Kidney (tissue), 14 donors: ENCODE results near the gene PPP2R1B. TPM values are rescaled to one million over a fixed set of nuclear protein-coding genes. Genes with fewer than 3 reads are reported as not detected.

Experiments used
- DNase-seq, 5 donors: peaks; one replicate each; pipeline ENCODE4 v3.0.0-alpha.2; 2013 to 2020
- FAIRE-seq: peaks from 2 replicates; lab custom pipeline; 2012; peaks lifted over from hg19 to GRCh38; lab: Jason Lieb, UNC
- H3K27ac ChIP-seq, 2 donors: one replicate each; pipeline ENCODE4 v1.7.0; 2013; ENCODE audit warnings: low read depth in 2 of 2, low read length in 2 of 2, inconsistent platforms in 1 of 2
- H3K27me3 ChIP-seq: one replicate; pipeline ENCODE4 v1.7.1; 2013; ENCODE audit warnings: low read length, inconsistent platforms; ENCODE audit not compliant: control insufficient read depth, insufficient read depth
- H3K36me3 ChIP-seq, 3 donors: one replicate each; pipeline versions ENCODE4 v1.7.0 to v1.7.1; 2013; ENCODE audit warnings: low read length in 3 of 3, control low read depth in 1 of 3, inconsistent platforms in 1 of 3; ENCODE audit not compliant: insufficient read depth in 3 of 3, control insufficient read depth in 2 of 3
- H3K4me1 ChIP-seq, 3 donors: one replicate each; pipeline versions ENCODE4 v1.7.0 to v1.7.1; 2013; ENCODE audit warnings: low read length in 3 of 3, inconsistent platforms in 1 of 3, low read depth in 1 of 3; ENCODE audit not compliant: control insufficient read depth in 2 of 3, insufficient read depth in 2 of 3
- H3K4me3 ChIP-seq, 3 donors: one replicate each; pipeline versions ENCODE4 v1.7.0 to v1.8.1; 2013; ENCODE audit warnings: low read length in 3 of 3, control low read depth in 1 of 3, inconsistent platforms in 1 of 3
- H3K9ac ChIP-seq, 3 donors: one replicate each; pipeline versions ENCODE4 v1.7.0 to v1.7.1; 2013; ENCODE audit warnings: low read length in 3 of 3, control low read depth in 1 of 3, inconsistent platforms in 1 of 3
- H3K9me3 ChIP-seq, 3 donors: one replicate each; pipeline versions ENCODE4 v1.7.0 to v1.7.1; 2013; ENCODE audit warnings: low read length in 3 of 3, control low read depth in 1 of 3, inconsistent platforms in 1 of 3; ENCODE audit not compliant: control insufficient read depth in 2 of 3, insufficient read depth in 1 of 3
- intact Hi-C: fragments of 100-400 bp; cut with DNase I; formaldehyde crosslinking; loops from one replicate; pipeline ENCODE4 v1.11.1; 2022
- polyA plus RNA-seq: library from polyadenylated mRNA; stranded (reverse); fragments of 350-450 nt; fragmentation: Illumina TruSeq; extraction: RNeasy Lipid Tissue Mini Kit (QIAGEN cat#74804); gene quantifications from one replicate; pipeline ENCODE4 v1.2.3, GENCODE V29; 2014; ENCODE audit warnings: low read depth, low replicate concordance; ENCODE audit not compliant: insufficient read depth
- total RNA-seq: library from RNA; stranded (reverse); fragmentation: NEBNext Ultra II Directional; extraction: Animal tissue kit (Norgen Biotek cat#: 25700); gene quantifications from one replicate; pipeline ENCODE4 v1.2.1, GENCODE V29; 2021
- TF ChIP-seq, protein P1 (sequence below): IDR thresholded peaks from 3 replicates; pipeline ENCODE4 v1.5.1; 2012; ENCODE audit warnings: mild to moderate bottlenecking, moderate library complexity, borderline replicate concordance; ENCODE audit not compliant: insufficient read depth; ENCODE audit errors: extremely low read depth
- donor health status: control.
- donor health status: control.
- donor health status: control.
- donor health status: control.
- donor health status: control.
- donor health status: DM: yes; HTN: yes; CAD: no.
- donor health status: Normal renal cell carcinoma (clear cell type).

Gene PPP2R1B
- total and polyA plus RNA-seq, 2 donors from 2014 or later, result 11.7 to 35.5 TPM

- Histone ChIP-seq H3K4me1 (peaks cover 12 to 58% (median 51%) of the 10 kb centered on the region in 3 donors), H3K27me3 (no peaks in the 10 kb centered on the region), H3K4me3 (no peak overlapping the region), H3K27ac (peak overlapping the region; percentile 97 to 98), H3K9me3 (no peaks in the 10 kb centered on the region), H3K36me3 (peaks cover under 1 to 14% (median 11%) of the 10 kb centered on the region in 3 donors), H3K9ac (peak overlapping the region in 2 of 3 donors; percentile 20 to 85)
- DNase-seq (no peak), FAIRE-seq (no peak)
- TF ChIP-seq, protein P1, sequence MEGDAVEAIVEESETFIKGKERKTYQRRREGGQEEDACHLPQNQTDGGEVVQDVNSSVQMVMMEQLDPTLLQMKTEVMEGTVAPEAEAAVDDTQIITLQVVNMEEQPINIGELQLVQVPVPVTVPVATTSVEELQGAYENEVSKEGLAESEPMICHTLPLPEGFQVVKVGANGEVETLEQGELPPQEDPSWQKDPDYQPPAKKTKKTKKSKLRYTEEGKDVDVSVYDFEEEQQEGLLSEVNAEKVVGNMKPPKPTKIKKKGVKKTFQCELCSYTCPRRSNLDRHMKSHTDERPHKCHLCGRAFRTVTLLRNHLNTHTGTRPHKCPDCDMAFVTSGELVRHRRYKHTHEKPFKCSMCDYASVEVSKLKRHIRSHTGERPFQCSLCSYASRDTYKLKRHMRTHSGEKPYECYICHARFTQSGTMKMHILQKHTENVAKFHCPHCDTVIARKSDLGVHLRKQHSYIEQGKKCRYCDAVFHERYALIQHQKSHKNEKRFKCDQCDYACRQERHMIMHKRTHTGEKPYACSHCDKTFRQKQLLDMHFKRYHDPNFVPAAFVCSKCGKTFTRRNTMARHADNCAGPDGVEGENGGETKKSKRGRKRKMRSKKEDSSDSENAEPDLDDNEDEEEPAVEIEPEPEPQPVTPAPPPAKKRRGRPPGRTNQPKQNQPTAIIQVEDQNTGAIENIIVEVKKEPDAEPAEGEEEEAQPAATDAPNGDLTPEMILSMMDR, result no peak
- intact Hi-C loops, result no loop called here
Measured at GRCh38 chr11:111736621-111737443, 29.4 kb downstream of the PPP2R1B start.

DNA sequence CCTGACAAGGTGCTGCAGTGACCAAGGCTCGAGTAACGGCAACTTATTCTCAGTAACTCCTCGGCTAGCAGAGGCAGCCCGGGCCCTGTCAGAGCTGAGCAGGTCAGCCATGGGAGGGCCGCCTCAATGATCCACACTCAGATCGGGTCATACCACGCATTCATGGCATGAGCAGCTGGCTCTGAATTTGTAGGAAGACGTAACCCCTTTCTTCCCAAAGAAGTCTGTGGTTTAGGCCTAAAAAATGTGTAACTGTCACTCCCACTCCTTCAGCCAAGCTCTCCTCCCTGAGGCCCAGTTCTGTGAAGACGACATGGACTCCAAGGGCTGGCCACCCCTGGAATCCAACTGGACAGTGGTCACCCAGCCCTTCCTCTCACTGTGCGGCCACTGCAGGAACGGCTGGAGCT is 30.0 kb downstream of the PPP2R1B start:
- intact Hi-C loops, result no loop called here
- peaks cover 0 to 8% (median 5%) of the 10 kb centered on the region in 3 donors for H3K36me3 ChIP-seq
- peak overlapping the region; percentile 97 to 98 for H3K27ac ChIP-seq
- H3K9me3 ChIP-seq, result no peaks in the 10 kb centered on the region
- TF ChIP-seq, protein P1, result no peak
- DNase-seq (peak in 3 of 5 donors; percentile 49 to 70 (median 63)), FAIRE-seq (no peak)
- peak overlapping the region in 2 of 3 donors; percentile 43 to 85 for H3K9ac ChIP-seq
- peaks cover 12 to 65% (median 55%) of the 10 kb centered on the region in 3 donors for H3K4me1 ChIP-seq
- H3K4me3 ChIP-seq, result peak overlapping the region in 2 of 3 donors; percentile 9 to 12
- no peaks in the 10 kb centered on the region for H3K27me3 ChIP-seq

GRCh38 chr11:111735262-111736116 is 30.7 kb downstream of the PPP2R1B start:
- Histone ChIP-seq H3K4me3 (peak overlapping the region; percentile 34 to 58 (median 51)), H3K4me1 (peaks cover 12 to 68% (median 61%) of the 10 kb centered on the region in 3 donors), H3K27ac (peak overlapping the region; percentile 97 to 98), H3K36me3 (peaks cover 0 to under 1% (median 0%) of the 10 kb centered on the region in 3 donors), H3K9me3 (no peaks in the 10 kb centered on the region), H3K9ac (peak overlapping the region in 2 of 3 donors; percentile 50 to 85), H3K27me3 (no peaks in the 10 kb centered on the region)
- intact Hi-C loops, result no loop called here
- DNase-seq, result peak; percentile 84 to 97 (median 94)
- TF ChIP-seq, protein P1, result no peak
- peak; percentile 65 for FAIRE-seq
